GM21360 (cell line): ENCODE data around the gene C2CD5.

Source experiments
- ATAC-seq: cut with Tn5 transposase; IDR thresholded peaks from one replicate; pipeline ENCODE4 v1.9.1; 2021; ENCODE audit warnings: mild to moderate bottlenecking, moderate library complexity; ENCODE audit not compliant: unreplicated experiment

The C2CD5 gene

DNA sequence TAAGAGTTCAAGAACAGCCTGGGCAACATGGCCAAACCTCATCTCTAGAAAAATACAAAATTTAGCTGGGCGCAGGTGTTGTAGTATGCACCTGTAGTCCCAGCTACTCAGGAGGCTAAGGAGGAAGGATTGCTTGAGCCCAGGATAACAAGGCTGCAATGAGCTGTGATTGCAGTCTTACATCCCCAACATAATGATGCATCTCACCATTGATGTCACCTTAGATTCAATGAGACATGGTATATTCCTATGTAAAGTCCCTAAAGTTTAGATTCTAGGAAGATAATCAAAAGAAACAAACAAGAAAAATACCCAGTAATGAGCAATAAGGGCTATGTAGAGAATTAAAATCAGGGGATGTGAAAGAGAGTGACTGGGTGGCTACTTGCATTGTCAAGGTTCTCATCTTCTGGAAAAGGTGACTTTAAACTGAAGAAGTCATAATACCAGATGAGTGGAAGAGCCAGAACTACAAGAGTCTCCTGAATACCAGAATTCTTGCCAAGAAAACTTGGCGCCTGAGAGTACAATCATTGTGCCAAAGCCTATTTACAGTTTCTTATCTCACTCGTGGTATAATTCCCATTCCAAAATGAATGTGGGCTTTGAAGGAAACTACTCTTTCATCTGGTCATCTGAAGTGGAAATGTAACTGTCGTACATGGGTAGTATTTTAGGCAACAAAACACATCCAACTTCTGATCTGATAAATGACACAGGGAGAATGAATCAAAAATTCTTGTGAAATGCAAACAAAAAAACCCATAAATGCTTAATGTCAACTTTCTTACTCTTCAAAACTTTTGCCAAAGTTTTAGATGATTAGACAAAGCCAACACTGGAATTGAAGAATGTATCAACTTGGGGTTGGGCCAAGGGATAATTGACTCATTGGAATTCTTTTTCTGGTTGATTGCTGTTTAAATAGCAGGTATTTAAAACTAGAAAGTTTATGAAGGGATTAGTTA lies 128.7 kb downstream of the C2CD5 start:
- ATAC-seq: no peak

DNA sequence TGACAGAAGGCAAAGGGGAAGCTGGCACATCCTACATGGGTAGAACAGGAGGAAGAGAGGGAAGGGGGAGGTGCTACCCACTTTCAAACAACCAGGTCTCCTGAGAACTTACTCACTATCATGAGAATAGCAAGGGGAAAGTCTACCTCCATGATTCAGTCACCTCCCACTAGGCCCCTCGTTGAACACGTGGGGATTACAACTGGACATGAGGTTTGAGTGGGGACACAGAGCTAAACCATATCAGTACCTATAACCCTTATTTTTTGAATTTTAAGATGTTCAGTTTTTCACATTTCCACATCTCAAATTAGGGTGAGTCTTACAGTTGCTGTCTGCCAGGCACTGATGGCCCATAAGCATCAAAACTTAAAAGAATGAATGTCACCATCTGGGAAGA lies 129.6 kb downstream of the C2CD5 start:
- ATAC-seq: no peak

DNA sequence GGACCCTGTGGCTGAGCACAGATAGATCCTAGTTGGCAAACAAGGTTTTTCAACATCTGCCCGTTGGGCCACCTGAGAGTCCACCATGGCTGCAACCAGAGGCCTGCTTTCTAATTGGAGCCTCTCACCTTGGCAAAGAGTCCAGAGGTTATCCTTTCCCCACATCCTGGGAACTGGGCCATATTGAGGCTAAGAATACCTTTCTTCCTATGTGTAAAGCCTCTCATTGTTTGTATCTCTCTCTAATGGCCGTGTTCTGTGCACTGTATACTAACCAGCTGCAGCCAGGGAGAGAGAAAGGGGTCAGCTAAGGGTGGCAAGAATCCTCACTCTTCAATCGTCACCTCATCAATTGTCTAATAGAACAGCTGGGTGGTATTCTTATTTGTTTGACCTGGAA lies 130.8 kb downstream of the C2CD5 start:
- no peak for ATAC-seq

DNA sequence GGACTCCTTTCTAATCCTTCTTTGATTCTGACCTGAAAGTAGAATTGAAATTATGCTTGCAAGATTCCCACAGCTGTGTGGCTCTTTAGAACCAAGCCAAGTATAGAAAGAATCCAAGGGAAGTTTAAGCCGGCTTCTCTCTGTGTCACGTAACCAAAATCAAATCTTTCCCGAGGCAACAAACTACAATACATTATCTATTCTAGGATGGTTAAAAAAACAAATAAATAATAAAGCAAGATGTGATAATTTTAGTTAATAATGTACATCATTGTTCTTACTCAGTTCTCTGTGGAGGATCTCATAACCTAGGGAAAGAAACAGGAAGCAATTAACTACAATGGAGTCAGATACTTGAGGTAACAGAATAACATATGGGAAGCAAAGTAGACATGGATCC lies 131.8 kb downstream of the C2CD5 start:
- no peak for ATAC-seq

DNA sequence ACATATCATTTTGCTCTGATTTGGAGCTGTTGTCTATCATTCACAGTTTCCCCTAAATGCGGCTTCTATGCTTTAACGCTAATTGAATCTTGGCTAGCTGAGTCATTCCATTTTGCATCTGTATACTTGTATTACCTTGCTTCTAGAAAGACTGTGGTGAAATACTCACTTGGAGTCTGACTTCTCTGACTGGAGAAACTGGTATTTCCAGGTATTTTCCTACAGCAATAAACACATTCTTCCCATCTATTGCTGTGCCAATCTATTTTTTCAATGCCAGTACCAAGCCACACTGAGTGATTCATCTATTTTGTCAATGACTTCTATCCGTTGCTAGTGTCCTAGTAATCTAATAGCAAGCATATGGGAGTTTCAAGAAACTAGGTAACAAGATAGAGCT lies 133.9 kb downstream of the C2CD5 start:
- no peak for ATAC-seq

DNA sequence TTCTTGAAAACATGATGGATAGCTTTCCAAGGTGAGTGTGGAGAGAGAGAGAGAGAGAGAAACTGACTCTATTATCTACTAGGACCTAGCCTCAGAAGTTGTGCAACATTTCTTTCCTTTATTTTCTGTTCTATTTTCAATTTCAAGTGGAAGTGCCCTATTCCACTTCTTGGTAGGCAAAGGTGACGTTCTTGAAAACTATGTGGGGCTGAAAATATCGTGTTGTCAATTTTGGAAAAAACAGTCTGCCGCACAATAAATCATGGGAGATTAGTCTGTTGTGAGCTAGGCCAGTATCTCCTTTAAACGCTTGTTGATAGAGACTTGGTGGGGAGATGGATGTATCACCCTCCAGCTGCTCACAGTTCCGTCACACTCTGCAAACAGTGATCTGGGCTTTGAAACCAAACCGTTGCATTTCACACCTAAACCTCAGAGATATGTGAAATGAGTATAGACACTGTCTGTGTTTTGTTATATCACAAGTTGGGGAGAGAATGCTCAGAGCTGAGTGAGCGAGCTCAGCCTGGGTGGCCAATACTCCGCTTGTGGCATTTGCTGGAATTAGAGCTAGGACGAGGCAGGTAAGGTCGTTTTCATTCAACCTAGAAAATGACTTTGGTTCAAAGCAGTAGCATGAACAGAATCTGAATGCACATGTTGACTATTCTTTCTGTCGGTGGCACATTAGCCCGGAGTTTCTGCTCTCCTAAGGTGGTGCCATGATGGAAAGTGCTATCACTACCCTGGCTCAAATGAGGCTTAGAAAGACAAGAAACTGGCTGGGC lies 134.8 kb downstream of the C2CD5 start:
- ATAC-seq: peak; percentile 96

DNA sequence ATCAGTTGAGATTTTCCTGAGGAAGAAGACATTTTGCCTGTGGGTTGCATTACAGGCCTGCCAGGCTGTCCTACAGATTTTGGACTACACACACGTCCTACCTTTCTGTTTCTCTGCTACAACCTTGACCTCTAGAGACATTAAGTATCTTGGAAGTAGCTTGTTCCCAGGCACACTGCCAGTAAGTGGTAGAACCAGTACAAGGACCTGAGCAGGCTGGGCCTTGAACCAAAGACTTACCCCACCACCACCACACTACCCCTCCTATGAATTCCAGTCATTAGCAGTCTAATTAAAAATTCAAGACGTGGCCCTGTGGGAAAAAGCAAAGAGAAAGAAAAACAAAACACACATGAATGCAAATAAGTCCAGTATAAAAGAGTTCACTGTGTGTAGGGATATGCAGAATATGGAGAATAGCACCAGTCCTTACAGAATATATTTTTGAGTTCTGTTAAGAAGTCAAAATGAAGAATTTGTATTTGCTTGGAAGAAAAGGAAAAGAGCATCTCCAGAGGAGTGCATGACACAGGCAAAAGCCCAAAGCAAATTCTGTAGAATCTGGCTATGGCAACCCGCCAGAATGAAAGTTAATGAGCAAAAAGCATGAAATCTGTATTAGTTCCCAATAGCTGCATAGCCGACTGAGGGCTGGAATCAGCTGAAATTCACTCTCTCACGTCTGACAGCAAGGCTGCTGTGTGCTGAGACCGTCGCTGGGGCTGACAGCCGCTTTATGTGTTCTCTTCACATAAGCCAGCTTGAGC lies 135.5 kb downstream of the C2CD5 start:
- no peak for ATAC-seq

DNA sequence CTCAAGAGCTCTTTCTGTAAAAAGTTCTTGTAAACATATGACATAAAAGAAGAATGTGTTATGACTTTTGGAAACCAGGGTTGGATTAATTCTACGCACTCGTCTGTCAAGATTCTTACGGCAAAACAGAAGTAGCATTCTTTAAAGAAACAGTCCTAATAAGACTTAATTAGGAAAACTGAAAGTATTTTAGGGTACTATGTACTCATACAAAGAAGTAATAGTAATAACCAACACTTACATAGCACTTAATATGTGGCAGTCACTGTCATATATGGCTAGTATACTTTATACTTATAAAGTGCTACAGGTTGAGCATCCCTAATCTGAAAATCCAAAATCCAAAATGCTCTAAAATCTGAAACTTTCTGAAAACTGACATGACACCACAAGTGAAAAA lies 136.9 kb downstream of the C2CD5 start:
- no peak for ATAC-seq

DNA sequence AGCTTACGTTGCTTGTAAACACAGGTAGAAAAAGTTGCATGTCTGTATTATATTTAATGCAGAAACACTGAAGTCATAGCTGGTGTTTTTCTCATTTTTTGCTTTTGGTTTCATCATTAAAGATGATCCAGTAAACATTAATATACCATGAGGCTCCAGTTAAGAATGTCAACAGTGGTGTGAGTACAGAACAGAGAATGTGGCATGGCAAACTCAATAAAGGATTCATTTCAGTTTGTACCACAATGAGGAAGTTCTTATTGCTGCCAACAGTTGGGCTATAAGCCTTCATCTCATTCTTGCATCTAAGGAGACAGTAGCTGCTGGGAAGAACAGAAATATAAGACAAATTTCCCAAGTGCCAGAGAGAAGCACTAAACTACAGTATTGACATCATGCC lies 137.7 kb downstream of the C2CD5 start:
- no peak for ATAC-seq

DNA sequence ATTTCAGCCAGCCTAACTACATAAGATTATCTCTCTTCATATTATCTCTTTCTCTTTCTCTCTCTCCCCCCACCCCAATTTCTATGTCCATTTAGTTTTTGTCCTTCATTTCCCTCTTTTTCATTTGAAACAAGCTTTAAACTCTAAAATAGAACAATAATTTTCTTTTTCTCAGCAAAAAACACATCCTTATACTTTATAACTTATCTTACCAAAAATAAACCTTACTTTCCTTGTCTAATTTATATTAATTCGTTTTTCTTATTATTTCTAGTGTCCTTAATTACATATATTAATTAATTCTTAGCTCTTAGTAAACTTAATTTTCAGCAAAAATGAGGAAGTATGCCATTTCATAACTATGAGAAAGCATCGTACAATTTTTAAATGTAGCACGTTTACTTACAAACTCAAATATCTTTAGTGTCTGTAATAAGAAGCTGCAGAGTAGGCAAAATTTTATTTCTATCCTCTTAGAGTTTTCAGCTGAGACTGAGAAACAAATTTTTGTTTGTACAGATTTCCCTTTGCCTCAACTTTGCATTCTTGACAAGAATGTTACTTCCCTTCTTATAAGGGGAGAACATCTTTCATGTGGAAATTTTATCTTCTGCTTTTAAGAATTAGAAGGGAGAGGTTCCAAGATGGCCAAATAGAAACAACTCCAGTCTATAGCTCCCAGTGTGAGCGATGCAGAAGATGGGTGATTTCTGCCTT lies 144.7 kb downstream of the C2CD5 start:
- no peak for ATAC-seq
